ENCODE results near the gene PNPO.

PNPO gene

DNA sequence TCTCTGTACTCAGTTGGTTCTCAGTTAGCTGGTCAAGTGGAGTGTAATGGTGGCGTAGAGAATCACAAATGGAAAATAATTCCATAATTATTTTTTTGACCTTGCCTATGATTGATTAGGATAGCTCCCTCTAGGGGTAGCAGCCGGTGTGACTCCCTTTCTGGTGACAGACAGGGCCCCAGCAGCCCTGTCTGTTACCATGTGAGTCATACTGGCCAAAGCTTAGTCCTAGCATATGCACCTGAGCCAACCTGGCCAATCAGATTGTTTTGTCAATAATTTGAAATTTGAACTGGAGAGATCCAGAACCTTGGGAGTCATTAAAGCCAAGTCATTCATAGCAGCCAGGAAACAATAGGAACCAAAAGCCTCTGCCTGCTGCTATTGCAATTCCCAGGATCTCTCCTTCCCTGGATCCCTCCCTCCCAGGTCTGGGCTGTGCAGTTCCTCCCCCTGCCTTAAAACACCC is 5.6 kb downstream of the PNPO start:
- TF ChIP-seq, protein P1, sequence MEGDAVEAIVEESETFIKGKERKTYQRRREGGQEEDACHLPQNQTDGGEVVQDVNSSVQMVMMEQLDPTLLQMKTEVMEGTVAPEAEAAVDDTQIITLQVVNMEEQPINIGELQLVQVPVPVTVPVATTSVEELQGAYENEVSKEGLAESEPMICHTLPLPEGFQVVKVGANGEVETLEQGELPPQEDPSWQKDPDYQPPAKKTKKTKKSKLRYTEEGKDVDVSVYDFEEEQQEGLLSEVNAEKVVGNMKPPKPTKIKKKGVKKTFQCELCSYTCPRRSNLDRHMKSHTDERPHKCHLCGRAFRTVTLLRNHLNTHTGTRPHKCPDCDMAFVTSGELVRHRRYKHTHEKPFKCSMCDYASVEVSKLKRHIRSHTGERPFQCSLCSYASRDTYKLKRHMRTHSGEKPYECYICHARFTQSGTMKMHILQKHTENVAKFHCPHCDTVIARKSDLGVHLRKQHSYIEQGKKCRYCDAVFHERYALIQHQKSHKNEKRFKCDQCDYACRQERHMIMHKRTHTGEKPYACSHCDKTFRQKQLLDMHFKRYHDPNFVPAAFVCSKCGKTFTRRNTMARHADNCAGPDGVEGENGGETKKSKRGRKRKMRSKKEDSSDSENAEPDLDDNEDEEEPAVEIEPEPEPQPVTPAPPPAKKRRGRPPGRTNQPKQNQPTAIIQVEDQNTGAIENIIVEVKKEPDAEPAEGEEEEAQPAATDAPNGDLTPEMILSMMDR (IDR thresholded peaks at IDR 0.05) = peak; percentile 89

DNA sequence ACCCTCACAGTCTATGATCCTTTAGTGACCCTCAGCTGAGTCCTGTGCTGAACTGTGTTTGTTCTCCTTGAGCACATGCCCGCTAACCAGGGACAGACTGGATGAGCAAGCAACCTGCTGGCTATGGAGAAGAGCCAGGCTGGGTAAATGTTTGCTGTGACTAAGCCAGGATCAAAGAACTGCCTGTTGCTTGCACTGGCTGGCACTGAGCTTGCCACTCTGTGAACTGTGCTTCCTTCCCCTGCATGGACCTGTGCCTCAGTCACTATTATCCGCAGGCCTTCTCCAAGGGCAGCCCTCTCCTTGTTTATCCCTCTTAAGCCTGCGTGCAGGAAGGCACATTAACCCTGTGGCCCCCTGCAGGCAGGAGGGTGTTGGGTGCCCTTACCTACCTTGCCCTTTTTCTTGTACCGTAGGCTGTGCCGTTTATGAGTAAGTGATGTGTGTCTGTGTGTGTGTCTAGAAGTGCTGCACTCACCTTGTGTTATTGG is 7.4 kb downstream of the PNPO start:
- TF ChIP-seq, protein P1 (IDR thresholded peaks at IDR 0.05) = no peak

DNA sequence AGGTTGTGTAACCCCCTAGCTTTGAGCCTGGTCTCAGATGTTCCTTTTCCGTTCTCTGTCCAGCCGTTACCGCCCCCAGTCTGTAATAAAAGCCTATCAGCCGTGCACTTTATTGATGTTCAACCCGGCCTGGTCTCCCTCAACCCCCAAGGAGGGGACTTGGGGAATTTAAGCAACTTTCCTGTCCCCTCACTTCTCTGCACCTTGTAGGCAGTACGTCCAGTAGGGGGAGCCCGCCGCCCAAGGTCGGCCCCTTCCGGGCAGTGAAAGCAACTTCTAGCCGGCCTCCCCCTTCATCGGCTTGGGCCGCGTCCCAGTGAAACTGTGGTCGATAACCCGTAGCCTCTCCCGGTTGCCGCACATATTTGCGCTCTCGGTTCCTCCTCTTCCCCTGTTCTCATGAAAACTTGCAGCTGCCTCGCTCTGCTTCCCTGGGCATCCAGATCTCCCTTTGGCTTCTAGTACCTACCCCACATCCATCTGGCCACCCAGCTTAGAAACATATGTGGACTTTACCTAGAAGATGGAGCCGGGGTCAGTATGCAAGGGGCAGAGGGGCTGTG is 7.9 kb downstream of the PNPO start:
- TF ChIP-seq, protein P1 (IDR thresholded peaks at IDR 0.05) = peak; percentile 91

DNA sequence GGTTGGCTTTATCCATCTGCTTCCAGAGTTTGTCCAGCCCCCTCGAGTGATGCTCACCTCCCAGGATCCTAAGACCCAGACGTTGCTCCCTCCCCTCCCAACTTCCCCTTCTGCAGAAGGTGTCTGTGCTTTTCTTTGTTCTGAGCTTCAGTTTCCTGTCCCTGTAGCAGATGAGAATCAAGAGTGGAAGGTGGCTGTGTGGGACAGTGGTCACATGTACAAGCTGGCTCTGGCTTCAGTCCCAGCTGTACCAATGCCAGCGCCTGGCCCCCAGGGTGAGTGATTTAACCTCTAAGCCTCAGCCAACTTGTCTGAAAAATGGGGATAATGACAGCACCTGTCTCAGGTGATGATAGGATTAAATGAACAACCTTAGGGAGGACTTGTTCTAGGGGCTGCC is 8.6 kb downstream of the PNPO start:
- TF ChIP-seq, protein P1 (IDR thresholded peaks at IDR 0.05) = no peak

DNA sequence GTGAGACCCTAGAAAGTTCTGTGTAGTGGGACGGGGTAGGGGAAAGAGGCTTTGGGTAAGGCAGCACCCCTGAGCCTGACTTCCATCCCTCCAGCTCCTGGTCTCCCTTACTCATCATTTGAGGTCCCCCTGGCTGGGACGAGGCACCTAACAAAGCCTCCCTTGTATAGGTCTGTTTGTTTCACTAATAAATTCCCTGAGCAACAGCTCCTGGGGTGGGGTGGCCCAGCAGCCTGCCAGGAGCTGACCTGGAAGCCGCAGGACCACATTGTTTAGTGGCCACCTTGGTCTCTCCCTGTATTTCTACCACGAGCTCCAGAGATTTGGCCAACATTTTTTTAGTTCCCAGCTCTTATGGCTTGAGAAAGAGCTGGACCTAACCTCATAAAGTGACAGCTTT is 9.1 kb downstream of the PNPO start:
- TF ChIP-seq, protein P1 (IDR thresholded peaks at IDR 0.05) = no peak

DNA sequence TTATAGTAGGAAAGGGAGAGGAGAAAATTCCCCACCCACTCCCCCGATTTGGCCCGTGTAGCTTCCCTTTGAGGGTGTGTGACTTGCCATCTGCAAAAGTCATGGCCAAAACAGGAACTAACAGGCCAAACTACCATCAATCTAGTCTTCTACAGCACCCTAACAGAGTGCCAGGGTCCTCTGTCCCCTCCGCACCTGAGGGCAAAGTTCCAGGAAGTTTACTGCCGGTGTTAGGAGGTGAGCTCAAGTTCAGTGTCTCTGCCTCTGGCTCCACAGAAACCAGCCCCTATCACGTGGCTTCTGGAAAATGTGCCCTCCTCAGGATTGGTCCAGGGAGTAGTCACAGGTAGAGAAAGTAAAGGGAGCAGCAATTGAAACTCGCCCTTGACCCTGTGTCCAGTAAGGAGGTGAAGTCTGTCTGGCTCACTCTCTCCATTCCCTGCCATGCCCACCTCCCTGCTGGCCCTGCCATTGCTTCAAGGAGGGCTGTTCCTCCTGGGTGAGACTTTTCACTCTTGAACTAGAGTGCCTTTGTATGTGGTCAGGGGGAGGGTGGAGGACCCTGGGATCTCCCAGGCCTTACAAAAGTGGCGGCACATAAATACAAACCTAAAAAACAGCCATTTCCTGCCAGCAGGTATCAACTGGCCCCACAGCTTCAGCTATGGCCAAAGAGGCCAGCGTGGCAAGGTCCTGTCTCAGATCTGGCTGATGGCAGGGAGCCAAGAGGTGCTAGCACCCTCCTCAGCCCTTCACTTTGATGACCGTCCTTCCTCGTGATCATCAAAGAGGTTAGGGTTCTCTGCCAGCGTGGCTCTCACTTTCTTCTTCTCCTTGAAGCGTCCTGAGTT is 11.0 kb downstream of the PNPO start:
- TF ChIP-seq, protein P1 (IDR thresholded peaks at IDR 0.05) = no peak

DNA sequence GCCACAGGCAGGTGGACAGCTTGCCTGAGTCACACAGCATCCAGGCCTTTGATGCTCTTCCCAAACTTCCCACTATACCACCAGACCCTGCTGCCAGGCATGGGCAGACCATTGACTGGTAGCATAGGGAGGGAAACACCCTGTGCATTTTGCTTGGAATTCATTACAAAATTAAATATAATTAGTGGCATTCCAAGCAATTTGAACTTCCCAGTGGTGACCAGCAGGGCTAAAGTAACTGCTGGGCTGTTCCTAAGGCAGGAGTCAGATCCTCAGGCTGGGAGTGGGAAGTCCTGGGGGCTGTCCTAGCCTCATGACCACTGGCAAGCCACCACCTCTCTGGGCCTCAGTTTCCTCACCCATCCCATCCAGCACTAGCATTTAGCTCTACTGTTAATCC is 12.5 kb downstream of the PNPO start:
- TF ChIP-seq, protein P1 (IDR thresholded peaks at IDR 0.05) = no peak
